ENCODE results near the gene MARS2.
A peak's percentile ranks its signal among the peaks of the same experiment; 100 is the strongest.

The MARS2 gene

DNA sequence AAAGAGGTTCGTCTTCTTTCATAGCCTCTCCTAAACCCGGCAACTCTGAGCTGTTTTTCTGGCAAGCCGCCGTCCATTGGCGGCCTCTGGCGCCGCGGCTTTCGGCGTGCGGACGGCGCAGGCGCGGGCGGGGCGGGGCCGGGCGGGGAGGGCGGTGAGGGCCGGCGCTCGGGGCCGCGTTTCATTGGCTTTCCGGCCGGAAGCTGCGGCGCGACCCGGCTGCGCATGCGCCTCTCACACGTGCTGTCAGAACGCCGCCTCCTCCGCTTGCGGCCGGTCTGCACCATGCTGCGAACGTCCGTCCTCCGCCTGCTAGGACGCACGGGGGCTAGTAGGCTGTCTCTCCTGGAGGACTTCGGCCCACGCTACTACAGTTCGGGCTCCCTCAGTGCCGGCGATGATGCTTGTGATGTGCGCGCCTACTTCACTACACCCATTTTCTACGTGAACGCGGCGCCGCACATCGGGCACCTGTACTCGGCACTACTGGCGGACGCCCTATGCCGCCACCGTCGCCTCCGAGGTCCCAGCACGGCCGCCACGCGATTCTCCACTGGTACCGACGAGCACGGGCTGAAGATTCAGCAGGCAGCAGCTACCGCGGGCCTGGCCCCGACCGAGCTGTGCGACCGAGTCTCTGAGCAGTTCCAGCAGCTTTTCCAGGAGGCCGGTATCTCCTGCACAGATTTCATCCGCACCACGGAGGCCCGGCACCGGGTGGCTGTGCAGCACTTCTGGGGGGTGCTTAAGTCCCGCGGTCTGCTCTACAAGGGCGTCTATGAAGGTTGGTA is at the start of gene MARS2:
MARS2 (plus strand) TSS at position 249 of the 791 bp plus-strand sequence; CDS start at position 286, 37 bp downstream.
- peaks cover 43% of the 10 kb centered on the region for H3K4me1 Mint-ChIP-seq
- peaks cover 3% of the 10 kb centered on the region for H3K27me3 Mint-ChIP-seq
- peaks cover 20% of the 10 kb centered on the region for H3K36me3 Mint-ChIP-seq
- H3K27ac Mint-ChIP-seq: peak within 1 kb of the TSS; percentile 88
- CTCF ChIA-PET: interaction anchor here (0.9 to 2.8 kb wide), 4 partner anchors 10 to 82 kb away, joined by 3 to 23 read pairs (median 6); no protein-coding TSS in a partner anchor
- H3K9me3 Mint-ChIP-seq: no peaks in the 10 kb centered on the region
- peak within 1 kb of the TSS; percentile 86 for H3K4me3 Mint-ChIP-seq
- DNase-seq: peak; percentile 94

DNA sequence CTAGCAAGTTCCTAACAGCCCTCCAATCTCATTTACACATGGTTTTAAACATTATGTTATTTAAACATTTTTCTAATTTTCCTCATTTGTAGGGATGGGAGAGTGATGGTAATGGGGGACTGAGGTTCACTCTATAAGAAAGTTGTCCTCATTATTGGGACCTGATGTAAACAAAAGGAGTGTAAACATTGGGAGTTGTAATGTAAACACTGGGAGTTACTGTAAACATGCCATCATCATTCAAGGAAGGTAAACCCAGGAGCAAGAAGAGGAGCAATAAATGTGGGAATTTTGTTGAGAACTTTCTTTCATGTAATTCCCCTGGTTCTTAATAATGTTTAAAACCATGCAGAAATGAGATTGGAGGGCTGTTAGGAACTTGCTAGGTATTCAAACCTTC is 47.6 kb upstream of the MARS2 start:
- no peaks in the 10 kb centered on the region for H3K36me3 Mint-ChIP-seq
- H3K27me3 Mint-ChIP-seq: no peaks in the 10 kb centered on the region
- H3K4me1 Mint-ChIP-seq: no peaks in the 10 kb centered on the region
- no peak overlapping the region for H3K27ac Mint-ChIP-seq
- no peaks in the 10 kb centered on the region for H3K9me3 Mint-ChIP-seq
- CTCF ChIA-PET: no interaction called here
- no peak overlapping the region for H3K4me3 Mint-ChIP-seq
- no peak for DNase-seq

DNA sequence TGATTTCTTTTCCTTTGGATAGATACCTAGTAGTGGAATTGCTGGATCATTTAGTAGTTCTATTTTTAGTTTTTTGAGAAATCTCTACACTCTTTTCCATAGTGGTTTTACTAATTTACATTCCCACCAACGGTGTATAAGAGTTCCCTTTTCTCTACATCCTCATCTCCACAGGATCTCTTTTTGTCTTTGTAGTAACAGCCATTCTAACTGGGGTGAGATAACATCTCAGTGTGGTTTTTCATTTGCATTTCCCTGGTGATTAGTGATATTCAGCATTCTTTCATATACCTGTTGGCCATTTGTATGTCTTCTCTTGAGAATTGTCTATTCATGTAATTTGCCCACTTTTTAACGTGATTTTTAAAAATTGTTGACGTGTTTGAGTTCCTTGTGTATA is 43.5 kb upstream of the MARS2 start:
- no peak for DNase-seq
- Mint-ChIP-seq H3K9me3 (peaks cover 6% of the 10 kb centered on the region), H3K4me1 (no peaks in the 10 kb centered on the region), H3K4me3 (no peak overlapping the region), H3K36me3 (no peaks in the 10 kb centered on the region), H3K27ac (no peak overlapping the region), H3K27me3 (no peaks in the 10 kb centered on the region)
- CTCF ChIA-PET: no interaction called here

DNA sequence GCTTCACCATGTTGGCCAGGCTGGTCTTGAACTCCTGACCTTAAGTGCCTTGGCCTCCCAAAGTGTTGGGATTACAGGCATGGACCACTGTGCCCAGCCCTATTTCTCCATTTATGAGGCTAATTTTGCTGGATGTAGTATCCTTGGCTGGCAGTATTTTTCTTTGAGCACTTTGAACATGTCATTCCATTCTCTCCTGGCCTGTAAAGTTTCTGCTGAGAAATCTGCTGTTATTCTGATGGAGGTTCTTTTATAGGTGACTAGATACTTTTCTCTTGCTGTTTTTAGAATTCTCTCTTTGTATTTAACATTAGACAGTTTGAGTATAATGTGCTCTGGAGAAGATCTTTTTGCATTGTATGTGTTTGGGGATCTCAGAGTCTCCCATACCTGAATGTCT is 38.9 kb upstream of the MARS2 start:
- no peak for DNase-seq
- no peaks in the 10 kb centered on the region for H3K27me3 Mint-ChIP-seq
- no peaks in the 10 kb centered on the region for H3K4me1 Mint-ChIP-seq
- no peak overlapping the region for H3K4me3 Mint-ChIP-seq
- CTCF ChIA-PET: no interaction called here
- H3K9me3 Mint-ChIP-seq: peaks cover 10% of the 10 kb centered on the region
- no peaks in the 10 kb centered on the region for H3K36me3 Mint-ChIP-seq
- no peak overlapping the region for H3K27ac Mint-ChIP-seq

DNA sequence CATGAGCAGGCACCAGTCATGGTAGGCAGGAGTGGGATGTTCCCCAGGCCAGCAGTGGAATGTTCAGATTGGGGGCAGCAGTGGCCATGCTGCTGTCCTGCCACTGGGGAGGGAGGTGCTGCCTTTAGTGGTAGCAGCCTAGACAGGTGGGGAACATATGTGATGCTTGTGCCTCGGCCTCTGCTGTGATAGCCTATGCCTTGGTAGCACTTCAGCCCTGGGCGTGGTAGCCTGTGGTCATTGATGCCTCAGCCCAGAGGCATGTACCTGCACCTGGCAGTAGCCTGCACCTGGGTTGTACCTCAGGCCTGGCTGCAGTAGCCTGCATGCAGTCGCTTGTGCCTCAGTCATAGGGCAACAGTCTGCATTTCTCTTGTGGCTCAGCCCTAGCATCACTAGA is 36.9 kb upstream of the MARS2 start:
- Mint-ChIP-seq H3K27me3 (peaks cover 8% of the 10 kb centered on the region), H3K27ac (no peak overlapping the region), H3K36me3 (no peaks in the 10 kb centered on the region), H3K4me1 (no peaks in the 10 kb centered on the region), H3K4me3 (no peak overlapping the region), H3K9me3 (peaks cover 10% of the 10 kb centered on the region)
- no peak for DNase-seq
- CTCF ChIA-PET: no interaction called here

DNA sequence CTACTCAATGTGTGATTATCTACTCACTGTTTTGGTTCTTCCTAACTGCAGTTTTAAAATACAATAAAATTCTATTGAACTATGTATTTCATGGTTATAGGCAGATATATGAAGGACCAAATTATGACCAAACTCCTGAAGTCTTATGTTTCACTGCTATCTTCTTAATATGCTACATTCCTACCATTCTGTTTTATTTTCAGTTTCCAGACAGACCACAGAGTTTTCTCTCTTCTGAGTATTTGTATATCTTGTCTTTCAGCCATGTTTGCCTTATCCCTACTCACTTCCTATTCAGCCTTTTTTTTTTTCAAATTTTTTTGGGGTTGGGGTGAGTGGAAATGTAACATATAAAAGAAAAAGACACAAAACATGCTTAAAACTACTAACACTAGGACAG is 36.1 kb upstream of the MARS2 start:
- no peak overlapping the region for H3K27ac Mint-ChIP-seq

DNA sequence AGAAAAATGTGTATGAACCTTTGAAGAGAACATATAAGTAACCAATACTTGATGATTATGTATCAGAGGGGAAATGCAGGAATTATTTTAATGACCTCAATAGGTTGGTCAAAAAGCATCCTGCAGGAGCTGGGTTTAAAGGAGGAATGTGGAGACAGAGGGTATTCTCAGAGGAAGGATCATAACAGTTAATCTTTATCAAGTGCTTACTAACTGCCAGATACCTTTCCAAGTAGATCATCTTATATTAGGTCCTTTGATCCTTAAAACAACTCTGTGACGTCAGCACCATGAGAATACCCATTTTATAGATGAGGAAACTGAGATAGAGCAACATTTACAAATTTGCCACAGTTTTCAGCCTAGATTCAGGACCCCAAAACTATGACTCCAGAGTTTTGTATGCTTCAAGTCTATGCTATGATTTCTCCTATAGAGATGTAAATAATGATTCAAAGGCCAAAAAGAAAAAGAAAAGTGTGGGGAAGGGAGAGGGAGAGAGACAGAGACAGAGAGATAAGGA is 32.7 kb upstream of the MARS2 start:
- Mint-ChIP-seq H3K4me3 (no peak overlapping the region), H3K27ac (no peak overlapping the region), H3K27me3 (peaks cover 22% of the 10 kb centered on the region), H3K4me1 (no peaks in the 10 kb centered on the region), H3K36me3 (no peaks in the 10 kb centered on the region), H3K9me3 (peaks cover 1% of the 10 kb centered on the region)
- CTCF ChIA-PET: no interaction called here
- no peak for DNase-seq

More for the DNA sequence above, 36.1 kb upstream of the MARS2 start:
- Mint-ChIP-seq H3K9me3 (peaks cover 10% of the 10 kb centered on the region), H3K4me3 (no peak overlapping the region), H3K27me3 (peaks cover 14% of the 10 kb centered on the region), H3K4me1 (no peaks in the 10 kb centered on the region), H3K36me3 (no peaks in the 10 kb centered on the region)
- no peak for DNase-seq
- CTCF ChIA-PET: no interaction called here

DNA sequence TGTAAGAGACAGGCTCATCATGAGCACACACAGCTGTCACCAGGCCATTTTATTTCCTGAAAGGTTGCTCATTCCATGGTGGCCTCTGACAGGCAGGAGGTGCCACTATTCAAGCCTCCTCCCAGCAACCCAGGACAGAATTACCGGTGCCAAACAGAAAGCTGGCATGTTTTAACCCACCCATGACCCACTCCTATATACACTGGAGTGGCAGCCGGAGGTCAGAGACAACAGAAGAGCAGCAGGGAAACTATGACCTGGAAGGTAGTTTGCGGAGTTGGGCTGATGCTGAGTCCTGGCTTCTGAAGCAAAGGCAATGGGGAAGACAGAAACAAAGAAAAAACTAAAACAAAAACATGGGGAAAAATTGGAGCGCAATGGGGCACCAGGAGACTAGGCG is 32.1 kb upstream of the MARS2 start:
- CTCF ChIA-PET: no interaction called here
- Mint-ChIP-seq H3K27ac (no peak overlapping the region), H3K36me3 (no peaks in the 10 kb centered on the region), H3K4me3 (no peak overlapping the region), H3K9me3 (no peaks in the 10 kb centered on the region), H3K27me3 (peaks cover 22% of the 10 kb centered on the region), H3K4me1 (no peaks in the 10 kb centered on the region)
- DNase-seq: no peak

DNA sequence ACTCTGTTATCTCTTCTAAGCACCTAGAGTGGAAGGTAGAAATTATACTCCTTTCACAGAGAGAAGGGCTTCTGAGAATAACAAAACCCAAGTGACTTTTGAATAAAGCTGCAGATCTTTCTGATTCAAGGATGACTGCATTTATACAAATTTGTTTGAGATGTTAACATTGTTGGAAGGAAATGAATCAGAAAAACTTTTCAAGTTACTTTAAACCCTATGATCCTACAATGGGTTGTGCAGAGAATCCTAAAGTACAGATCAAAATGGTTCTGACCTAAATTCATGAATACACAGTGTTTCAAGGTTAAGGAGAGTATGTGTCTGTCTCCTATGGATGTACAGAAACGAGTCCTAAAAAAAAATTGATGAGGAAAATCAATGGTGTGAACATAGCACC is 31.6 kb upstream of the MARS2 start:
- no peak overlapping the region for H3K27ac Mint-ChIP-seq
- no peaks in the 10 kb centered on the region for H3K4me1 Mint-ChIP-seq
- H3K9me3 Mint-ChIP-seq: no peaks in the 10 kb centered on the region
- CTCF ChIA-PET: no interaction called here
- H3K4me3 Mint-ChIP-seq: no peak overlapping the region
- no peaks in the 10 kb centered on the region for H3K36me3 Mint-ChIP-seq
- H3K27me3 Mint-ChIP-seq: peaks cover 22% of the 10 kb centered on the region
- DNase-seq: no peak

DNA sequence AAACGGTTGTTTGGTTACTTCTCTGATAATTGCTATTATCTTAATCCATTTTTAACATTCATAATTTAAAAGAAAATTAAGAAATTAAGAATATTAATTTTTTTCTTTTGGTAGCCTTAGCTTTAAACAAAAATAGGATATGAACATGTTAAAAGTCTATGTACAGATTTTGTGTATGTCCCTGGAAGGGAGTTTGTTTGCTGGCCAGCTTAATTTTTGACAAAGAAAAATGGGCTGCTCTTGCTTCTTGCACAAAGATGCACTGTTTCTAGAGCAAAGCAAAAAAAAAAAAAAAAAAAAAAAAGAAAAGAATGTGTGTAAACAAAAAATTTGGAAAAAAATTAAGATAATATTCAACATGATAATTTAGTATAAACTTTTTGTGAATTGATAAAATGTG is 31.1 kb upstream of the MARS2 start:
- peaks cover 22% of the 10 kb centered on the region for H3K27me3 Mint-ChIP-seq
- no peaks in the 10 kb centered on the region for H3K4me1 Mint-ChIP-seq
- H3K27ac Mint-ChIP-seq: no peak overlapping the region
- H3K9me3 Mint-ChIP-seq: no peaks in the 10 kb centered on the region
- no peak overlapping the region for H3K4me3 Mint-ChIP-seq
- CTCF ChIA-PET: no interaction called here
- no peak for DNase-seq
- no peaks in the 10 kb centered on the region for H3K36me3 Mint-ChIP-seq

DNA sequence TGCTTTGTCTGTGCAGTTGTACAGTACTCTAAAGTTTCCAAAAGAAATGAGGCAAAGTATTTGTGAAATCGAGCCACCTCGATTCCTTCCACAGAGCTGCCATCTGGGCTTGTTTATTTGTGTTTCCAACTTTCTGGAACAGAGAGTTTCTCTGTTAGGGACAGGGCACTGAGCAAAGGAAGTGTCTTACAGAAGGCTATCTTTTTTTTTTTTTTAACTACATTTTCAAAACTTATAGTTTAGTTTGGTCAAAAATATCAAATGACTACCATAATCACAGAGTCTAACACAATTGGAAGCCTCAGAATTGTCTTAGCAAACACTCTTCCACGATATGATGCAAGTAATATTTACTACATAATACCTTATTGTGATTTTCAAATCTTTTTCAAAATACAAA is 30.6 kb upstream of the MARS2 start:
- no peak overlapping the region for H3K4me3 Mint-ChIP-seq
- no peak for DNase-seq
- peaks cover 22% of the 10 kb centered on the region for H3K27me3 Mint-ChIP-seq
- no peak overlapping the region for H3K27ac Mint-ChIP-seq
- CTCF ChIA-PET: no interaction called here
- H3K36me3 Mint-ChIP-seq: no peaks in the 10 kb centered on the region
- no peaks in the 10 kb centered on the region for H3K4me1 Mint-ChIP-seq
- H3K9me3 Mint-ChIP-seq: no peaks in the 10 kb centered on the region

DNA sequence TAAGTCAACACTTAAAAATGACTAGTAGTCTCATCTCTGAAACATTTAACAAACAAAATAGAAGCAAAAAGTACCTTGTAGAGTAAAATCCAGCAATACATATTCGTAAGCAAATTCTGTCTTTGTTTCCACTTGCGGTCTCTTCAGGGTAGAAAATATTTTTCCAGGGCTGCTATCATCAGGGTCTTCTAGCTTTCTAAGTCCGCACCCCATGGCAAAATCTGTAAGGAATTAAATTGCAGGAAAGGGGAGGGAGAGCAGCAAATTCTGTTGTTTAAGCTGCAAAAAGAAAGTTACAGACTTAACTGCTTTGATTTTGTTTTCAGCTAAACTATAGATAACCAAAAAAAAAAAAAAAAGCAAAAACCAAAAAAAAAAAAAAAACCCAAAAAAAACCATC is 29.9 kb upstream of the MARS2 start, which contains the start of gene RFTN2:
RFTN2 (minus strand) TSS at position 342 of the 400 bp plus-strand sequence; CDS start at position 213, 129 bp downstream.
- no peak for DNase-seq
- CTCF ChIA-PET: no interaction called here
- Mint-ChIP-seq H3K4me1 (no peaks in the 10 kb centered on the region), H3K27ac (no peak within 1 kb of the TSS), H3K9me3 (no peaks in the 10 kb centered on the region), H3K4me3 (no peak within 1 kb of the TSS), H3K36me3 (no peaks in the 10 kb centered on the region), H3K27me3 (peaks cover 24% of the 10 kb centered on the region)

DNA sequence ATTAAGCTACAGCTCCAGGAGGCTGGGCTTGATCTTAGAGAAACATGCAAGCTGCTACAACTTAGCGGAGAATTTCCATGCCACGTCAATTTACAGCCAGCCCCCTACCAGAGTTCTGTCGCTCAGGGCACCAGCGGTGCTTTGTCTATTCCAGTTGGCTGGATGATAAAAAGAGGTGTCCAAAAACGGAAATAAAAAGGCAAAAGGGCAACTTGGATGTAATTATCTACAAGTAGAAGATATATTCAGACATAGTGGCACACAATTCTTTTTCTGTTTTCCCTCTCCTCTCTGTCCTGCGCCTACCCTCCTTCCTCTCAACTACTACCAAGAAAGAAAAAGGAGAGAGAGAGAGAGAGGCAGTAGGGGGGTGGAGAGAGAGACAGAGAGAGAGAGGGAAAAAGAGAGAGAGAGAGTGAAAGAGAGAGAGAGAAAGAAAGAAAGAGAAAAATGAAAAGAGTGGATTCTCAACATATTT is 29.4 kb upstream of the MARS2 start:
- Mint-ChIP-seq H3K27ac (no peak overlapping the region), H3K4me3 (no peak overlapping the region), H3K9me3 (no peaks in the 10 kb centered on the region), H3K27me3 (peaks cover 27% of the 10 kb centered on the region), H3K36me3 (no peaks in the 10 kb centered on the region), H3K4me1 (no peaks in the 10 kb centered on the region)
- DNase-seq: no peak
- CTCF ChIA-PET: no interaction called here

DNA sequence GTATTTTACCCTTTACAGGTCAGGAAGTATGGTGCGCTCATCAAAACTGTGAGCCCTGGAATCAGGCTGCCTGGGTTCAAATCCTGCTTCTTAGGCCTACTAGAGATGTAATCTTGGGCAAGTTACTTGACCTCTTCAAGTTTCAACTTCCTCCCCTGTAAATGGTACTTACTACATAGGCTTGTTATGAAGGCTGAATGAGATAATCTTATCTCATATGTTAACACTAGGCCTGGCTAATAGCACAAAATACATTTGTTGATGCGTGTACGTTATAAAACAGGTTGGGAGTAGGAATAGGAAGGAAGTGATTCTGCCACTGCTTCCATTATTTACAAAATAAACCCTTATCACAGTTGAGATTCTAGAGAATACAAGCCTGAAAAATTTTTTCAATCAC is 28.1 kb upstream of the MARS2 start:
- Mint-ChIP-seq H3K4me1 (no peaks in the 10 kb centered on the region), H3K9me3 (no peaks in the 10 kb centered on the region), H3K27me3 (peaks cover 27% of the 10 kb centered on the region), H3K27ac (no peak overlapping the region), H3K36me3 (no peaks in the 10 kb centered on the region), H3K4me3 (no peak overlapping the region)
- DNase-seq: no peak
- CTCF ChIA-PET: no interaction called here

DNA sequence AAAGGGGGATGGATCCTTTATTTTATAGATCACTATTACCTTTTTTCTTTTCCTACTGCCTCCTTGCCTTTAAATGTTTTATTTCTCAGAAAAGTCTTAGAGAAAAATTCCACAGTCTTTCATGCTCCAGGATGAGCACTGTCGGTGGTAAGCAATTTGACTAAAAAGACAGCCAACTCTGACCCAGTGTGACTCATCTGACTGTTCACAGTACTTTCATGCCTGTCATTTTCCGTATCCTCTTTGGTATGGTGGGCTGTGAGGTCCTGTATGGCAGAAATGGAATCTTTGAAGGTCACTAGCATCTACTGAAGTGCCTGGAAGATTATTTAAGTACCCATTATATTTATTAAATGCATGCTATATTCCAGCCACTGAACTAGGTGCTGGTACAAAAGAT is 27.7 kb upstream of the MARS2 start:
- CTCF ChIA-PET: no interaction called here
- Mint-ChIP-seq H3K9me3 (no peaks in the 10 kb centered on the region), H3K27ac (no peak overlapping the region), H3K4me3 (no peak overlapping the region), H3K36me3 (no peaks in the 10 kb centered on the region), H3K4me1 (no peaks in the 10 kb centered on the region), H3K27me3 (peaks cover 26% of the 10 kb centered on the region)
- DNase-seq: no peak

Measured in activated naive CD4-positive, alpha-beta T cell treated with anti-CD3 and anti-CD28 coated beads, Interleukin-2, amount 10 ng/mL, durations not matched to agents 7 days and 5 days (primary cell).